ENCODE measurements around the gene DSTYK. TPM values are rescaled to one million over a fixed set of nuclear protein-coding genes. Genes with fewer than 3 reads are reported as not detected.

The DSTYK gene
- total and polyA plus RNA-seq, 9 donors, result 8.8 to 20.0 (median 18.0) TPM

- Histone ChIP-seq H3K4me3 (no peak overlapping the region), H3K27ac (no peak overlapping the region), H3K9me3 (no peaks in the 10 kb centered on the region), H3K4me1 (ENCODE audit: insufficient read depth) (peaks cover 5% of the 10 kb centered on the region), H3K36me3 (no peaks in the 10 kb centered on the region), H3K27me3 (no peaks in the 10 kb centered on the region)
- intact Hi-C loops (cut with DNase I), result no loop called here
- no peak for DNase-seq
- WGBS, 3 donors, result 73% methylated on average over 9 of the region's 9 CpGs
- TF ChIP-seq CTCF (IDR thresholded peaks at IDR 0.05), result no peak
- no peak for TF ChIP-seq EP300 (IDR thresholded peaks at IDR 0.05)
These were observed 12.2 kb downstream of the DSTYK start for GRCh38 chr1:205199090-205199930.

GRCh38 chr1:205192287-205192686, 19.2 kb downstream of the DSTYK start:
- DNase-seq, result no peak
- TF ChIP-seq POLR2A (IDR thresholded peaks at IDR 0.05) (no peak), EP300 (IDR thresholded peaks at IDR 0.05) (no peak), CTCF (IDR thresholded peaks at IDR 0.05) (no peak)
- intact Hi-C loops (cut with DNase I), result no loop called here
- peaks cover 19% of the 10 kb centered on the region for H3K4me1 ChIP-seq (ENCODE audit: insufficient read depth)
- H3K27me3 ChIP-seq, result no peaks in the 10 kb centered on the region
- no peaks in the 10 kb centered on the region for H3K36me3 ChIP-seq
- H3K4me3 ChIP-seq, result no peak overlapping the region
- 91 to 92% (median 91%) methylated on average over 8 of the region's 8 CpGs for WGBS, 3 donors
- no peak overlapping the region for H3K27ac ChIP-seq
- H3K9me3 ChIP-seq, result no peaks in the 10 kb centered on the region

- H3K4me1 ChIP-seq (ENCODE audit: insufficient read depth), result peaks cover 21% of the 10 kb centered on the region
- TF ChIP-seq POLR2A (IDR thresholded peaks at IDR 0.05) (no peak), EP300 (IDR thresholded peaks at IDR 0.05) (no peak), CTCF (IDR thresholded peaks at IDR 0.05) (no peak)
- 25 to 35% (median 30%) methylated on average over 2 of the region's 2 CpGs for WGBS, 3 donors
- H3K27ac ChIP-seq, result no peak overlapping the region
- H3K9me3 ChIP-seq, result no peaks in the 10 kb centered on the region
- H3K4me3 ChIP-seq, result no peak overlapping the region
- intact Hi-C loops (cut with DNase I), result no loop called here
- H3K36me3 ChIP-seq, result no peaks in the 10 kb centered on the region
- DNase-seq, result no peak
- H3K27me3 ChIP-seq, result no peaks in the 10 kb centered on the region
These were observed 19.9 kb downstream of the DSTYK start for GRCh38 chr1:205191622-205192021.

GRCh38 chr1:205190845-205191577, 20.5 kb downstream of the DSTYK start:
- WGBS, 3 donors, result 29 to 38% (median 35%) methylated on average over 9 of the region's 9 CpGs
- intact Hi-C loops (cut with DNase I), result no loop called here
- H3K4me1 ChIP-seq (ENCODE audit: insufficient read depth), result peaks cover 21% of the 10 kb centered on the region
- no peak overlapping the region for H3K4me3 ChIP-seq
- no peaks in the 10 kb centered on the region for H3K27me3 ChIP-seq
- no peaks in the 10 kb centered on the region for H3K36me3 ChIP-seq
- no peak for TF ChIP-seq POLR2A (IDR thresholded peaks at IDR 0.05)
- TF ChIP-seq CTCF (IDR thresholded peaks at IDR 0.05), result no peak
- no peak for TF ChIP-seq EP300 (IDR thresholded peaks at IDR 0.05)
- H3K27ac ChIP-seq, result no peak overlapping the region
- no peak for DNase-seq
- no peaks in the 10 kb centered on the region for H3K9me3 ChIP-seq
